T-helper 17 cell (primary cell): ENCODE results near the gene NT5C. TPM values are rescaled to one million over a fixed set of nuclear protein-coding genes. Genes with fewer than 3 reads are reported as not detected.

Experiments used
- ATAC-seq: fragments of 150-1000 bp; cut with Tn5 transposase; 2 replicates; pipeline ENCODE4 v1.10.0; 2021; ENCODE audit warnings: mild to moderate bottlenecking, moderate library complexity
- DNase-seq, 3 donors: peaks; one replicate each; pipeline versions ENCODE4 v3.0.0 to v3.0.0-alpha.2; 2020 to 2021
- H3K9me3 ChIP-seq: one replicate; pipeline ENCODE4 v1.7.0; 2013; ENCODE audit warnings: low read length, mild to moderate bottlenecking; ENCODE audit not compliant: control insufficient read depth, poor library complexity, severe bottlenecking
- H3K27ac Mint-ChIP-seq: one replicate; pipeline ENCODE4 v1.8.0; 2022; ENCODE audit warnings: mild to moderate bottlenecking, moderate library complexity, mixed read lengths
- H3K27me3 Mint-ChIP-seq: one replicate; pipeline ENCODE4 v1.8.0; 2022; ENCODE audit warnings: mixed read lengths
- H3K36me3 Mint-ChIP-seq: one replicate; pipeline ENCODE4 v1.8.0; 2022; ENCODE audit warnings: low read depth, mixed read lengths
- H3K4me1 Mint-ChIP-seq: one replicate; pipeline ENCODE4 v1.8.0; 2022; ENCODE audit warnings: mild to moderate bottlenecking, mixed read lengths
- H3K4me3 Mint-ChIP-seq: one replicate; pipeline ENCODE4 v1.8.0; 2022; ENCODE audit warnings: mild to moderate bottlenecking, moderate library complexity, mixed read lengths
- total RNA-seq, 4 donors: library from RNA in 2 of 4; stranded (reverse) in 2 of 4; gene quantifications; one replicate each; pipeline ENCODE4 v1.2.3 and lab custom pipeline; 2022 to 2026

NT5C gene
- total RNA-seq, 2 donors from 2014 or later = 20.6 to 29.8 TPM

DNA sequence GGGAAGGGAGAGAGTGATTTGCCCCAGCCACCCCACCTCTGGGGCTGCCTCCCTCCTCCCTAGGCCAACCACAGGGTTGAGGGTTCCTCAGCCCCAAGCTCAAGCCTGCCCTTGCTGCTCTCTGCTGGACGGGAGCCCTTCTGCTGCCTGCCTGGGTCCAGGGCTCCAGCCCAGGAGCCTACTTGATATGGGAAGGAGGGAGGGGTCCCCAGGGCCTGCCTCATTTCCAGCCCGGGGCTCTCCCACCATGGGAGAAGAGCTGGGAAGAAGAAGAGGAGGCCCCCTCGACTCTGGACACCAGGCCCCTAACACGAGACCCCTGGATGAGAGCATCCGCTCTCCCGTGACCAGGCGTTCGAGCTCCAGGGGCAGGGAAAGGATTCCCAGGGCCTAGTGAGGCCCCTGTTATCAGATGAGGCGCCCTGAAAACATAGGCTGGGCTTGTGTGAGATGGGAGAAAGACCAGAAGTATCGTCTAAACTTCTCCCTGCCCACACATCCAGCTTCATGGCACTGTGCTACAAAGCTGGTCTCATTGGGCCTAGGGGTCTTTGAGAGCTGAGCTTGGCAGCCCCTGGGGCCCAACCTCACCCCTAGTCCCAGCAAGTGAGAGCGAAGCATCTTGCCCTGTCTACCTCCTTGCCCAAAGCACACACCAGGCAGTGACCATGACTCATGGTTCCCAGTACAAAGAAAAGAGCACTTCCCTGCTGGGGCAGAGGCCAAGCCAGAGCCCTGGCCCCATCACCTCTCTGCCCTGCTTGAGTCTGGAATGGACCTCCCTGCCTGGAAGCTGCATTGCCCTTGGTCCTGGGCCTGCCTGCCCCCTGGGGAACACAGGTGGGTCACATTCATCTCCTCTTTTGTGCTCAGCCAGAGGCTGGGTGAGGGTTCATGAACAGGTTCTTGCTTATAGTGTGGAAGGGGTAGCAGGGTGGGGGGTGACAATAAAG, 42.8 kb downstream of the NT5C start:
- H3K27me3 Mint-ChIP-seq = no peaks in the 10 kb centered on the region
- ATAC-seq (peak; percentile 12), DNase-seq (no peak)
- no peaks in the 10 kb centered on the region for H3K9me3 ChIP-seq
- H3K4me3 Mint-ChIP-seq = peak overlapping the region; percentile 89
- peak overlapping the region; percentile 90 for H3K27ac Mint-ChIP-seq
- H3K4me1 Mint-ChIP-seq = peaks cover 54% of the 10 kb centered on the region
- peaks cover 2% of the 10 kb centered on the region for H3K36me3 Mint-ChIP-seq

DNA sequence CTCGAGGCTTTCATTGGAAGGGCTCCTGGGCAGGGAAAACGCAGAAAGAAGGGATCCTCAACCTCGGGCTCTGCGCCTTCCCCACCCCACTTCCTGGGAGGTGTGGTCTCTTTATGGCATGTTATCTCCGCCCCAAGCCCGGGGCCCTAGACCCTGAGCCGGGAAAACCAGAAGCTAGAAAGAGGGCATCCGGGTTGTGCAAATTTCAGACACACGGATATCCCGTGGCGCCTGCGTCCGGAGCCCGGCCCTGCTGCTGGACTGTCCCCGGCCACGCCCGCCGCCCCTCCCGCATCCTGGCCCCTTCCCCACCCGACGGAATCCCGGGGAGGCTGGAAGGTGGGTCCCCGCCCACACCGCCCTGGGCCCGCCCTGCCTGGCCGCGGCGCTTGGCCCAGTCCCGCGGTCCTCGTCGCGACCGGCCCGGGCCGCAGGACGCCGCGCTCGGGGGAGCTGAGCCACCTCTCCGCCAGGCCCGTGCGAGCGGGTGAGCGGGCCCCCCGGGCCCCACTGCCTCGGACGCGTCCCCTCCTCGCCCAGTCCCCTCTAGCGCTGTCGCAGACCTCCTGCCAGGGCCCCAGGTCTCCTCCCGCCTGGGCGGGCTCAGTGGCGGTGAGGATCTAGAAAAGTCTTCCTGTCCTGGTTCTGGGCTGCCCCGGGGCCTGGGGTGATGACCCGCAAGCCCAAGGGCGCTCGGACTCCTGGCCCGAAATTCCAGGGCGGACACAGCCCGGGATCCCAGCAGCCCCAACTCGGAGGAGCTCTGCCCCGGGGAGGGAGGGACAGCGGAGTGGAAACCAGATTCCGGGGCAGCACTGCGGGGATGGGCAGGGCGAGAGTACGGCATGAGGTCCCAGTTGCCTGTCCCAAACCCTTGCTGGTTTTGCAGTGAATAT, 43.7 kb downstream of the NT5C start, which contains the start of gene SLC16A5:
Gene SLC16A5, plus strand, starts transcription at position 397 of the 896 bp plus-strand sequence. CDS start 5,683 bp downstream, outside the sequence.
- H3K4me1 Mint-ChIP-seq = peaks cover 54% of the 10 kb centered on the region

DNA sequence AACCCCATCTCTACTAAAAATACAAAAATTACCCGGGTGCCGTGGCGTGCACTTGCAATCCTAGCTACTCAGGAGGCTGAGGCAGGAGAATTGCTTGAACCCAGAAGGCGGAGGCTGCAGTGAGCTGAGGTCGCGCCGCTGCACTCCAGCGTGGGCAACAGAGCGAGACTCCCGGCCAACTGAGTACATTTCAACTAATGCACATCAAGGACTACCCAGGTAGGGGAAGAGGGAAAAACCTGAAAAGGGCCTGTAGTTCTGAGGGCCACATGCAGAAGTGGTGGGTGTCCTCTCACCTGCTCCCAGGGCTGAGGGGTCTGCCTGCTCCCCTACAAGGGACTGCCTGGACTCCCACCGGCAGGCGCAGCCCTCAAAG, 44.4 kb downstream of the NT5C start:
- H3K9me3 ChIP-seq = no peaks in the 10 kb centered on the region
- ATAC-seq = peak; percentile 7
- peak overlapping the region; percentile 89 for H3K4me3 Mint-ChIP-seq
- peak overlapping the region; percentile 71 for H3K27ac Mint-ChIP-seq
- no peaks in the 10 kb centered on the region for H3K27me3 Mint-ChIP-seq
- H3K36me3 Mint-ChIP-seq = no peaks in the 10 kb centered on the region
- DNase-seq = no peak
- peaks cover 51% of the 10 kb centered on the region for H3K4me1 Mint-ChIP-seq

More for the DNA sequence above, 43.7 kb downstream of the NT5C start, which contains the start of gene SLC16A5:
- H3K9me3 ChIP-seq = no peaks in the 10 kb centered on the region
- ATAC-seq = peak; percentile 74
- peaks cover 2% of the 10 kb centered on the region for H3K36me3 Mint-ChIP-seq
- no peaks in the 10 kb centered on the region for H3K27me3 Mint-ChIP-seq
- H3K27ac Mint-ChIP-seq = peak within 1 kb of the TSS; percentile 71
- peak within 1 kb of the TSS; percentile 89 for H3K4me3 Mint-ChIP-seq
- peak in 2 of 3 donors; percentile 27 to 29 for DNase-seq

DNA sequence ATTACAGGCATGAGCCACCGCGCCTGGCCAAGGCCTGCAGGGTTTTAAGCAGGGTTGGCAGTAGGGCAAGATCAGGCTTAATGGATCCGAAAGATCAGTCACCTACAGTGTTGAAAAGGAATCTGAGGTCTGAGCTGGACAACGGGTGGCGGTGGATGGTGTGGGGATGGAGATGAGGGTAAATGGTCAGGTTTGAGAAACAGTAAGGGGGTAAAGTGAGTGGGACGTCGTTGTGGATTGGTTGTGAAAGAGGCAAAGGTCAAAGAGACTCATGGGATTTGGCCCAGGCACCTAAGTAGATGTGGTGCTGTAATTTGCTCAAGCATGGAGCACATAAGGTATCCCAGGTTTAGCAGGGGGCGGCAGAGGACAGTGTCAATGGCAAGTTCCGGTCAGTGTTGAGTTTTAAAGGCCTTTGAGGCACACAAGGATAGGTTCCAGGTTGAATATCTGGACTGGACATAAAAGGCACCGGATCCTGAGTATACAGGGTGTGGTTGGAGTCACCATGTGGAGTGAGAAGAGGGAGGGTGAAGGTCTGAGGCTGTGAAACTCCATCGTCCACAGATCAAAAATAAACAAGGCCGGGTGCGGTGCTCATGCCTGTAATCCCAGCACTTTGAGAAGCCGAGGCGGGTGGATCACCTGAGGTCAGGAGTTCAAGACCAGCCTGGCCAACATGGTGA, 44.9 kb downstream of the NT5C start:
- Mint-ChIP-seq H3K4me1 (peaks cover 48% of the 10 kb centered on the region), H3K4me3 (peak overlapping the region; percentile 89), H3K27me3 (no peaks in the 10 kb centered on the region), H3K27ac (peak overlapping the region; percentile 71), H3K36me3 (no peaks in the 10 kb centered on the region)
- DNase-seq (no peak), ATAC-seq (no peak)
- no peaks in the 10 kb centered on the region for H3K9me3 ChIP-seq

DNA sequence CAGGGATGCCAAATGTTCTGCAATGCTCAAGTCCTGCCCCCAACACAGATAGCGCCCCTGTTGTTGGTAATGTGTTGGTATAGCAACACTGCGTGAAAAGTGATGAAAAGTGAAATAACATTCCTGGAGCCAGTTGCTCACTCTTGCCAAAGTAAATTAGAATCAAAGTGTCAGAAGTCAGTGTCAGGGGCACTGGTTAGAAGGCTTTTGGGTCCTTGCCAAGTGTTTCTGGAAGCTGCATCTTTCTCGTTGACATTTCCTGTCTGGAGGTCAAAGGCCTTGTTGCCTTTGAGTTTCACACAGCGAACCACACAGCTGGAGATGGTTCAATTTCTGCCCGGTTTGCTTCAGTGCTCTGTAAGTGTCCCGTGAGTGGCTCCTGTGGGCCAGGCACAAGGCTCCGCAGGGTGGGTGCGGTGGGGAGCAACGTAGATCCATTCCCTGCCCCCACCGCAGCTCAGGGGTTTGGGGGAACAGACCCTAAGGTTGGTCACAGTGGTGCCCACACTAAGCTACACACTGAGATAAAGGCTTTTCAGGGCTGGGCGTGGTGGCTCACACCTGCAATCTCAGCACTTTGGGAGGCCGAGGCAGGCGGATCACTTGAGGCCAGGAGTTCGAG, 47.4 kb downstream of the NT5C start:
- H3K36me3 Mint-ChIP-seq = no peaks in the 10 kb centered on the region
- peaks cover 29% of the 10 kb centered on the region for H3K4me1 Mint-ChIP-seq
- H3K27me3 Mint-ChIP-seq = no peaks in the 10 kb centered on the region
- H3K4me3 Mint-ChIP-seq = peak overlapping the region; percentile 19
- DNase-seq (no peak), ATAC-seq (no peak)
- H3K27ac Mint-ChIP-seq = peak overlapping the region; percentile 16
- no peaks in the 10 kb centered on the region for H3K9me3 ChIP-seq

DNA sequence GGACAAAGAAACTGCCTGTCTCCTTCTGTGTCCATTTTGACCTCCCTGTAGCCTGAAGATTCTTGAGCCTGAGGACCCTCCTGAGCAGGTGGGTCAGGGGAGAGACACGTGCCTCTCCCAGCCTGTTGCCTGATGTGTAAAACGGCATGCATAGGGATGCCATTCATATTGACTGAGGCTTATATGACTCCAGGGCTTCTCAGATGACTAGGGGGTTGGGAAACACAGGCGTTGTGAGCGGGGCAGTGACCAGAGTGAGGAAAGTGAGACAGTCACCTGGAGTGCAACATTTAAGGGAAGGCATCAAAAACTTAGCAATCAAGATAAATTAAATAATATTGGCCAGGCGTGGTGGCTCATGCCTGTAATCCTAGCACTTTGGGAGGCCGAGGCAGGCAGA, 48.9 kb downstream of the NT5C start:
- ATAC-seq = no peak
- no peak overlapping the region for H3K4me3 Mint-ChIP-seq

DNA sequence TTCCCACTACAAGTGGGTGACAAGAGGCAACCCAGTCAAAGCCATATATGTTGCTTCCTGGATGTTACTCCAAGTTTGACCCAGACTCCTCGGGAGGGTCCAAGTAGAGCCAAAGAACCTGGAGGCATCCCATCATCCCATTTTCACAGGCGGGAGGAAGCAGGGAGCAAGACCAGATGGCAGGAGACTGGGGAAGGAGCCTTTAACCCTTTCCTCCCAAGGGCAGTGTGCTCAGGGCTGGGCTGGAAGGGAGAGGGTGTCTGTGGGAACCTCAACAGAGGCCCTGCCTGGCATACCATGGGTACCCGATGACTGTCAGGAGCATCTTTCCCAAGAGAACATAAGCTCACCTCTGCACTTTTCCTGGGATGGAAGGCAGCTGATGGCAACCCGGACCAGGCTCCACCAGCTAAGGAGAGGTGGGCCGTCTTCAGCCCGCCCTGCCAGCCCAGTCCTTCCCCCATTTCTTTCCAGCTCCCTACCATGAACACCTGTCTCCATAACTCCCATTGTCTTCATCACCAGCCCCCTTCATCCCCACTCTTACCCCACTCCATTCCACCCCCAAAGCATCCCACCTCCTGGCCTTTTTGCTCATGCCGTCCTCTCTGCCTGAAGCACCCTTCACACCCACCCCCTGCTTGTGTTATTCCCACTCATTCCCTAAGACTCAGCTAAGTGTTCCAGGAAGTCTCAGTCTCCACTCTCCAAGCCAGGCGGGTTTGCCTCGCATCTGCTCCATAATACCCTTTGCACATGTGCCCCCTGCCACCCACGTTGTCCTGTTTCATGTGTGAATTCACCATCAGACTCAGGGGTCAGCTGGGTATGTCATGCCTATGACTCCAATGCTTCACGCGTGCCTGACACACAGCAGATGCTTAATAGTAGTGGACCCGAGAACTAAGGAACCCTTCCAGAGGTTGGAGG, 49.7 kb downstream of the NT5C start:
- H3K27ac Mint-ChIP-seq = no peak overlapping the region
- H3K9me3 ChIP-seq = no peaks in the 10 kb centered on the region
- no peak overlapping the region for H3K4me3 Mint-ChIP-seq
- H3K4me1 Mint-ChIP-seq = peaks cover 28% of the 10 kb centered on the region
- no peaks in the 10 kb centered on the region for H3K36me3 Mint-ChIP-seq
- DNase-seq (no peak), ATAC-seq (no peak)
- no peaks in the 10 kb centered on the region for H3K27me3 Mint-ChIP-seq

More for the DNA sequence above, 48.9 kb downstream of the NT5C start:
- Mint-ChIP-seq H3K36me3 (no peaks in the 10 kb centered on the region), H3K27me3 (no peaks in the 10 kb centered on the region), H3K4me1 (peaks cover 26% of the 10 kb centered on the region), H3K27ac (no peak overlapping the region)
- no peaks in the 10 kb centered on the region for H3K9me3 ChIP-seq
- no peak for DNase-seq

Other genes with a start within 250 kb of the NT5C start
- gene FADS6, start 238.1 kb downstream of the NT5C start, total RNA-seq = not detected
- not detected for gene USH1G, start 208.5 kb downstream of the NT5C start, total RNA-seq
- gene OTOP2, start 207.5 kb downstream of the NT5C start, total RNA-seq = not detected
- gene OTOP3, start 195.8 kb downstream of the NT5C start, total RNA-seq = not detected
- 10 to 100 TPM; 10.6 to 14.9 TPM for gene HID1, start 159.0 kb downstream of the NT5C start, total RNA-seq
- under 1 TPM in 1 of 2 donors, not detected in 1; 0.86 TPM for gene CDR2L, start 144.1 kb downstream of the NT5C start, total RNA-seq
- gene MRPL58, start 119.1 kb downstream of the NT5C start, total RNA-seq = 10 to 100 TPM; 13.7 to 19.1 TPM
- gene ATP5PD, start 84.8 kb downstream of the NT5C start, total RNA-seq = 100 to 1,000 TPM; 123 to 145 TPM
- gene KCTD2, start 84.5 kb downstream of the NT5C start, total RNA-seq = 10 to 100 TPM; 20.4 to 27.7 TPM
- 10 to 100 TPM; 11.7 to 14.9 TPM for gene SLC16A5, start 43.8 kb downstream of the NT5C start, total RNA-seq
- gene ARMC7, start 21.8 kb downstream of the NT5C start, total RNA-seq = 1 to 10 TPM; 8.9 to 9.3 TPM
- gene JPT1, start 22.8 kb upstream of the NT5C start, total RNA-seq = 10 to 100 TPM; 40.0 to 46.8 TPM
- gene SUMO2, start 51.2 kb upstream of the NT5C start, total RNA-seq = 100 to 1,000 TPM; 216 to 236 TPM
- 10 to 100 TPM; 75.0 to 75.3 TPM for gene NUP85, start 73.9 kb upstream of the NT5C start, total RNA-seq
- 10 to 100 TPM; 85.4 to 89.1 TPM for gene GGA3, start 129.9 kb upstream of the NT5C start, total RNA-seq
- 10 to 100 TPM; 33.9 to 35.6 TPM for gene MRPS7, start 130.1 kb upstream of the NT5C start, total RNA-seq
- 10 to 100 TPM; 27.0 to 35.0 TPM for gene MIF4GD, start 139.5 kb upstream of the NT5C start, total RNA-seq
- gene SLC25A19, start 157.7 kb upstream of the NT5C start, total RNA-seq = 10 to 100 TPM; 13.7 to 15.1 TPM